Ramos (cell line): ENCODE measurements around the gene RFX1.

Experiments
- in situ Hi-C: fragments of 300-500 bp; cut with MboI; formaldehyde crosslinking; loops from one replicate; pipeline ENCODE4 v1.14.3; 2022; ENCODE audit warnings: low sequenced_read_pairs; ENCODE audit not compliant: unreplicated experiment

Gene RFX1

DNA sequence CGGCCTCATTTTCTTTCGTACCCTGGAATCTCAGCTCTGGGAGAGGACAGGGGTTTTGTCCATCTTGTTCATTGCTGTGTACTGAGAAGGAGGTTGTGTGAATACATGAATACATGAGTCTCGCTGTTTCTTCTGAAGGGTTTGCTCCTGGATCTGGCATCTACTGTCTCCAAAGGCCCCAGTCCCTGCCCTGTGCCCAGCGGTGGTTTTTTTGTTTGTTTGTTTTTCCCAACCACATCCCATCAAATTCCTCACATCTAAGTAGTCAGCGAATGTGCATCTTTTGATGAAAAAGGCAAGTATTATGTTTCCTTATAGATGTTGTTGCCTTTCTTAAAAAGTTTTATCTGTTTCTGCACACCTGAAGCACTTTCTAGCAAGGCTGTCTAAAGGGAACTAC lies 41.3 kb downstream of the RFX1 start:
- in situ Hi-C loops: no loop called here

DNA sequence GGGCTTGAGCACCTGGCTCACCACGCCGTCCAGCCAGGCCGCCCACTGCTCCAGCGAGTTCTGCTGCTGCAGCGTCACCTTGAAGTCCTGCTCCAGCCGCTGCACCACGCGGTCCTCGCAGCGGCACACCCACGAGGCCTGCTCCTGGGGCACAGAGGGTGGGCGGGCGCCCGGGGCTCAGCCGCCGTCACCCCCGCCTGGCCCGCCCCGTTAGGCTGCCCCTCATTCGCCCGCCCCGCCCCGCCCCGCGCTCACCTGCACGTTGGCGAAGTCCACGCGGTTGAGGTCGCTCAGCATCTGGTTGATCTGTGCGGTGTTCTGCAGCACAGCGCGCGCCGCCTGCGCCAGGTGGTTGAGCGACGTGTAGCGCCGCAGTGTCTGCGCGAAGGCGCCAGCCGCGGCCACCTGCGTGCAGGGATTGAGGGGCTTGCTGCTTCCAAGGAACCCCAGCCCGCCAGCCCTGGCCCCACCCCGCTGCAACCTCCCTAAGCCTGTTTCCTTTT lies 42.5 kb downstream of the RFX1 start:
- in situ Hi-C loops: no loop called here

DNA sequence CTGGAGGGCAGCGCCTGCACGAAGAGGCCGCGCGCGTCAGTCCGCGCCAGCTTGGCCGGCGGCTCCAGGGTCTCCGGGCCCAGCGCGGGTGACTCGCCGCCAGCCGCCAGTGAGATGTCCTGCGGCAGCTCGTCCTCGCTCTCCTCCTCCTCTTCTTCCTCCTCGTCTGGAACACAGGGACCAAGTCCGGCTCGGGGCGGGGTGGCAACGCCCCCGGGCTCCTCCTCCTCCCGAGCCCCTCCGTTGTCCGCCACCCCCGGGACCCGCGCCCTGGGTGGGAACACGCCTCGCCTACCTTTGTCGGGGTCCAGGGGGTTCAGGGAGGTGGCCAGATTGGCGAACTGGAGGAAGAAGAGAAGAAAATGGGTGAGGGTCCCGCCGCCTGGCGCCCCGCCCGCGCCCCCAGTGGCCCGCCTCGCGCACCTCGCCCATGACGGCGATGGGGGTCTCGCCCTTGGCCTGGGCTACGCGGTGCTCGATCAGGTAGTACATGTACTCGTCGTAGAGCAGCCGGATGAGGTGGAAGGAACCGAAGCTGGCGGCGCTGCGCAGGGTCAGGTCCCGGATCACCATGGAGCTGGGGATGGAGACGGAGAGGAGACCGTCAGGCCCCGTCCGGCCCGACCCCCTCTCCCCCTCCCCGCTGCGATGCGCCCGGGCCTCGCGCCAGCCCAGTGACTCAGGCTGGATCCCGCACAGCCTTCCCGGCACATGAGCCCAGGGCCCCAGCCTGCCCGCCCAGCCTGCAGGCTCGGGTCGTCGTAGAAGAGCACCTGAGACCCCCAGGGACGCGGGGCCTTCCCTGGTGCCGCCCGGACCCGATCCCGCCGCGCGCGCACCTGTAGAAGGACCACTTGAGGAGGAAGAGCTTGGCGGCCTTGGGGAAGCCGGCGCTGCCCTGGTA lies 43.2 kb downstream of the RFX1 start:
- in situ Hi-C loops: no loop called here

DNA sequence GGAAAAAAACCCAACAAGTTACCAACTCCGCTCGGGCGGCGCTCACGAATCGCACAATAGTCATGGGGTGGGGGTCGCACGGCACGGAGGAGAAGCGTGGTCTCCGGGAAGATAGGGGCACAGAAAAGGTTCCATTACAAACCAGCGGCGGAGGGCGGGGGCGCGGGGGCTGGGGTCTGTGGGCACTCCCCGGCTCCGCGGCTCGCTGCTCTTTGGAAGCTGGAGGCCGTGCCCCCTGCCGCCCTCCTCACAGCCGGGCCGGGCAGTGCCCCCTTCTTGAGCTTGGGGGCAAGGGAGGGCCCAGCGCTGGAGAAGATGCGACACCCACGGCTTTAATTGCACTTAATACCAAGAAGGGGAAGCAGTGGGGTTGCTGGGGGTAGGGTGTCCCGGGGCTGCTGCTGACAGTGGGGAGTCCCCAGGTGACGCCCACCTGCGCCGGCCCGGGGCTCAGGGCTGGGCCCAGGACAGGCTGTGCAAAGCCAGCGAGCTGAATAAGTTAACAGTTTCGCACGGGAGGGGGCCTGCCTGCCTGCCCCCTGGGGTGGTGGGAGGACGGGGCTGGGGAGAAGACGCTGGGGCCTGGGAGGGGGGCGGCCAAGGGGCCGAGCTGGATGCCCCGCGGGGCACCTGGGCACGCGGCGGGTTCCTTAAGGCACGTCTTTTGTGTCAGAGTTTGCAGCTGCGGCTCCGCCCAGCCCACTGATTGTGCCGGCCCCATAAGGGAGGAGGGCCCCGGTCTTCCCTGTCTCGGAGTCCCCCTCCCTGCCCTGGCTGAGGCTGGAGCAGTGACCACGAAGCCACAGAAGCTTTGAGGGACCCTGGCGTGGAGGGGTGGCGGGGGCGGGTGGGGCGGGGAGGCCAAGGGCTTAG lies 44.1 kb downstream of the RFX1 start:
- in situ Hi-C loops: no loop called here

DNA sequence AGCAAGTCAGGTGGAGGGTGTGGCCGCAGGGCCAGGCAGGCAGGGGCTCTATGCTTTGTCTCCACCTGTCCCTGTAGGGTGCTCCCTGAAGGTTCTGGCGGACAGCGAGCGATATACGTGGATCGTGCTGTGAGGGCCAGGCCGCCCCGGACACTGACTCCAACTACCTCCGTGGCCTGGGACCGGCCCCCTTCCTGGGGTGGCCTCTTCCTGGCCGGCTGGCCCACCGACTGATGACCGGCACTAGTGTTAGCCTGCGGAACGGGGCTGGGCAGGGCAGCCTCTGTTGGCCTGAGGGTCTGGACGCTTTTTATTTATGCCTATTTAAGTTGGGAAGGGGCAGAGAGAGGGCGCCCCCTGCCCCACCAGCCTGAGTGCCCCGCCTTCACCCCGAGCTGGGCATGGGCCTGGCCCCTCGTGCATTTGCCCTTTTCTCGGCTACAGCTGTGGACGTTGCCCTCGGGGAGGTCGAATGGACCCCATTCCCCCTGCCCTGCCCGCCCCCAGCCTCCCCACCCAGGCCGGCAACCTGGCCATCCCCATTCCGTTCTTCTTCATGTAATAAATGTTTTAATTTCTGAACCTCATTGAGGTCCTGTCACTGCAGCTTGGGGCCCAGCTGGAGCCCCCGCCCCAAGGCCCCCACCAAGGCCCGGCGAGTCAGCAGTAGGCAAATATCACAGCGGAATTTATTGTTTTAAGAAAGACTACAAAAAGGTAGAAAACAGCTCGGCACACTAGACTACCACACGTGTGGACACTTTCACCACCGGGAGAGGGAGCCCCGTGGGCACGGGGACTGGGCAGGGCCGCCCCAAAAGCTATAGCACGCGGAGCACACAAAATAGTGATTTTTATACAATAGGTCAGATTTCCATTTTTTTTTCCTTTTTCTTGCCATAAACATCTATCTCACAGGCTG lies 45.0 kb downstream of the RFX1 start:
- in situ Hi-C loops: no loop called here

DNA sequence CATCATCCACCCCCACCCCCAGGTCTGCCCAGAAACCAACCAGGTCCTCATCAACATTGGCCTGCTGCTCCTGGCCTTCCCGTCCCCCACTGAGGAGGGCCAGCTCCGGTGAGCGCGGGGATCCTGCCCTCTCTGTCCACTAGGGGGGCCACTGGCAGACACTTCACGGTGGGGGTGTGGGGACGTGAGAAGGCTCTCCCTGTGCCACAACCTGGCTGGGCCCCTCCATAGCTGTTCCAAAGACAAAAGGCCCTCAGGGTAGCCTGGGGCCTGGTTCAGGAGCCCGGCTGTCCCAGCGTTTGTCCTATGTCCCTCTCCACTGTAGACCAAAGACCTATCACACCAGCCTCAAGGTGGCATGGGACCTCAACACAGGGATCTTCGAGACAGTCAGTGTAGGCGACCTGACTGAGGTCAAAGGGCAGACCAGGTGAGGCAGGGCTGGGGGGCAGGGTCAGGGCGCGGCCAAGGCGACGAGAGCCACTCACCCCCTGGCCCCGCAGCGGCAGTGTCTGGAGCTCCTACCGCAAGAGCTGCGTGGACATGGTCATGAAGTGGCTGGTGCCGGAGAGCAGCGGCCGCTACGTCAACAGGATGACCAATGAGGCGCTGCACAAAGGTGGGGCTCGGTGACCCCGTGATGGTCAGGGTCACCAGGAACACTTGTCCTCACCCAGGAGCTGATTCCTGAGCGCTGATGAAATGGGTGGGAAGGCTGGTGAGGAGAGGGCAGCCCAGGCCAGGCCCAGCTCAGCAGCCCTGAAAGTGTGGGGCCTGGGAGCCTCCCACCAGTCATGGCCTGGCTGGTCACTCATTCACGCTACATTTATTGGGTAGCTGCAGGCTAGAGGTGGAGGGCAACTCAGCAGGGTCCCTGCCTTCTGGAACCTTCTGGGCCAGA lies 45.9 kb downstream of the RFX1 start:
- in situ Hi-C loops: no loop called here

DNA sequence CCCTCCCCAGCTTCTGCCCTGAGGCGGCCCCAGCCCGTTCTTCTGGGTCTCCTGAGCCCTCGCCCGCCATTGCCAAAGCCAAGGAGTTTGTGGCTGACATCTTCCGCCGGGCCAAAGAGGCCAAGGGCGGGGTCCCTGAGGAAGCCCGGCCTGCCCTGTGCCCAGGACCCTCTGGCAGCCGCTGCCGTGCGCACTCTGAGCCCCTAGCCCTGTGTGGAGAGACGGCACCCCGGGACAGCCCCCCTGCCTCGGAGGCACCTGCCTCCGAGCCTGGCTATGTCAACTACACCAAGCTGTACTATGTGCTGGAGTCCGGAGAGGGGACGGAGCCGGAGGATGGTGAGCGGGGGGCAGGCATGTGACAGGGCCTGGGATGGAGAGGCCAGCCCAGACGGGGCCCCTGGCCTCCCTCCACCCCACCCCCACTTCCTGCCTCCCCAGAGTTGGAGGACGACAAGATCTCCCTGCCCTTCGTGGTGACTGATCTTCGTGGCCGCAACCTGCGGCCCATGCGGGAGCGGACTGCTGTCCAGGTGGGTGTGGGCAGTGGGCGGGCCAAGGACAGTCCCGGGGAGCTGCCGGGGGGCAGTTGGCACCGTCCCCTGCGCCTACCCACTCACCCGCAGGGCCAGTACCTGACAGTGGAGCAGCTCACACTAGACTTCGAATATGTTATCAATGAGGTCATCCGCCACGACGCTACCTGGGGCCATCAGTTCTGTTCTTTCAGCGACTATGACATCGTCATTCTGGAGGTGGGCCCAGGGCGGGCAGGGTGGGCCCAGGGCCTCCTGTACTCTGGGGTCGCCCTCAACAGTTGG lies 46.8 kb downstream of the RFX1 start:
- in situ Hi-C loops: no loop called here

DNA sequence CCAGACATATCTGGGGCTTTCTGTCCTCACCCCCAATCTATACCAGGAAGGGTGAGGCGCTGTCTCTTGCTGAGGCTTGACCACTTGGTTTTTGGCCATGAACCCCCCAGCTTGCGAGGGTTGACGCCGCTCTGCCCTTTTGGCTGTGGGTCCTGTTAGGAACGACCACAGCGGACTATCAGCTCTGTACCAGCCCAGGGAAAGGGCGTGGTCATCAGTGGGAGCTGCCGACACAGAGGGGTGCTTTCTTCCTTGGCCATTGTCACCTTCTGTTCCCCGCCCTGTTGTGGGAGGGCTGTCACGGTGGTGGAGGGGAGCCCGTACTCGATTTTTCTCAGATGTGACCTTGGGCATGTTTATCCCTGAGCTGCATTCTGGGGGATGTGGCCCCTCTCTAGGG lies 48.1 kb downstream of the RFX1 start:
- in situ Hi-C loops: no loop called here

DNA sequence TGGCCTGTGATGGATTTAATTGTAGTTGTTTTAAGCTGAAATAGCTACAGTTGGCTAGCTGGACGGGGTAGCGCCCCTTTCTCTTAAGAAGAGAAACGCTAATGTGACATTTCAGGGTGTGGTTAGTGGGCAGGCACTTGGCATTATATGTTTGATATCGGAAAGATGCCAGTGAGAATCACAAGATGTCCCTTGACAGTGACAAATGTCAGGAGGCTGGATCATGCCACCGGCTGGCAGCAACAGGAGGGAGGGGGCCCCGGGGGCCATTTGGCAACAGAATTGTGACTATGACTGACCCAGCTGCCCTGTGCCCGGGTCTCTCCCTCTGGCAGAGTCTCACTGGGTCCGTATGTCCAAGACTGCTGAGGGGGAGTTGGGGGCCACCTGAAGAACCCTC lies 49.1 kb downstream of the RFX1 start:
- in situ Hi-C loops: no loop called here

DNA sequence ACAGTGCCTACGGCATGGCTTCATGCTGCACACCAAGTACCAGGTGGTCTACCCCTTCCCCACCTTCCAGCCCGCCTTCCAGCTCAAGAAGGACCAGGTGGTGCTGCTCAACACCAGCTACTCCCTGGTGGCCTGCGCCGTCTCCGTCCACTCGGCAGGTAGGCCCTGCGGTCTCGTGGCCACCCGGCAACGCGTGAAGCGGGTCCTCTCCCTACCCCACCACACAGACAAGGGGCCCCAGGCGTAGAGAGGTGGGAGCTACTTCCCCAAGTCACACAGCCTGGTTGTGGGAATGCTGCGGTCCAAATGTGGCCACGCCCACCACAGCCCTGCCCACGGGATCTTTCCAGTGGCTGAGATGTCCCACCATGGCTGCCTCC lies 49.8 kb downstream of the RFX1 start:
- in situ Hi-C loops: no loop called here

DNA sequence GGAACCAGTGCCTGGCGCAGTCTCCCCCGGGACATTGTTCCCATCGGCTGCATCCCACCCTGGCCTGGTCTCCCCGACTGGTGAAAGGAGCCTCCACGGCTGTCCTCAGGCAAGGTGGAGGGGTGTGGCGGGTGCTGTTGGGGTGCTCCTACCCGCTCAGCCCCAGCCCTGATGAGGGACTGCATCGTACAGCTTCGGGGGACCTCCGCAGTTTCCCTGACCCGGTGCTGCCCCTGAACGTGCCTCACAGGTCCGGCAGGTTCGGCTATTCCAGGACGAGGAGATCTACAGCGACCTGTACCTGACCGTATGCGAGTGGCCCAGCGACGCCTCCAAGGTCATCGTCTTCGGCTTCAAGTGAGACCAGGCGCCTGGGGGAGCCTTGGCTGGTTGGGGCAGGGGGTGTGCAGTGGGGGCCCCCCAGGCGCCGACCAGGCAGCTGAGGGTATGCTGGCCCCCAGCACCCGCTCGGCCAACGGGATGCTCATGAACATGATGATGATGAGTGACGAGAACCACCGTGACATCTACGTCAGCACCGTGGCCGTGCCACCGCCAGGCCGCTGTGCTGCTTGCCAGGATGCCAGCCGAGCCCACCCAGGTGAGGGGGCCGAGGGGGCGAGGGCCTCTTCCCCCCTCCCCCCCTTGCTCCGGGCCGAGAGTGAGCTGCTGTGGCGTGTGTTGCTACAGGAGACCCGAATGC lies 50.3 kb downstream of the RFX1 start:
- in situ Hi-C loops: no loop called here

DNA sequence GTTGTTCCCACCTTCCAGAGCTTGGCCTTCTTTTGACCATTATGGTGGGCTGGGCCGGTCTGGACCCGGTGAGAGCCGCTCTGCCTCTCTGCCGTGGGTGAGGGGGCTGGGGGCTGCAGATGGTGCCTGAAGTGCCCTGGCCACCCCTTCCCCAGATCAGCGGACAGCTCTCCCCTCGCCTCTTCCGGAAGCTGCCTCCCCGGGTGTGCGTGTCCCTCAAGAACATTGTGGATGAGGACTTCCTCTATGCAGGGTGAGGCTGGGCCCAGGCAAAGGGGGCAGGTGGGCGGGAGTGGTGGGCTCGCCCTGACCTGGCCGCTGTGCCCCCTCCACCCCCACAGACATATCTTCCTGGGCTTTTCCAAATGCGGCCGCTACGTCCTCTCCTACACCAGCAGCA lies 51.9 kb downstream of the RFX1 start:
- in situ Hi-C loops: no loop called here

DNA sequence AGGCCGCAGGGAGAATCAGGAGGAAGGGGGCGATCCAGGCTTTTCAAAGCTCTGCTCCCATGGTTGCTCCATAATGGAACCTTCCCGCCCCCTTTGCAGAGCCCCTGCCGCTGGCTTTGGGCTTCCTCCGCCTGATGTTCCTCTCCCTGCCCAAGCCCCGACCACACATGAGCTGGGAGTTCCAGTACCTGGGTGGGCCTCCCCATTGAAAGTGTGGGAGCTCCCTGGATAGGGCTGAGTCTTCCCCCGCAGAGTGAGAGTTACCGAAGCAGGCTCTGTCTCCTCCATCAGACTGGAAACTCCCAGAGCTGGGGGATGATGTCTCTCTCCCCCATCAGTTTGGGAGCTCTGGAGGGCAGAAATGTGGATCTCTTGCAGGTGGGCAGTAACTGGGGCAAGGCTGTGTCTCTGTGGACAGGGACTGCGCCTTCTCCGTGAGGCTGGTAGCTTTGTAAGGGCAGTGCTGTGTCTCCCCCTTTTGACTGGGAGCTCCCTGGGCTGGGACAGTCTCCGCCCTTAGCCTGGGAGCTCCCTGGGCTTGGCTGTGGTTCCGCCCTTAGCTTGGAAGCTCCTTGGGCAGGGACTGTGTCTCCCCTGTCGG lies 53.1 kb downstream of the RFX1 start:
- in situ Hi-C loops: no loop called here

DNA sequence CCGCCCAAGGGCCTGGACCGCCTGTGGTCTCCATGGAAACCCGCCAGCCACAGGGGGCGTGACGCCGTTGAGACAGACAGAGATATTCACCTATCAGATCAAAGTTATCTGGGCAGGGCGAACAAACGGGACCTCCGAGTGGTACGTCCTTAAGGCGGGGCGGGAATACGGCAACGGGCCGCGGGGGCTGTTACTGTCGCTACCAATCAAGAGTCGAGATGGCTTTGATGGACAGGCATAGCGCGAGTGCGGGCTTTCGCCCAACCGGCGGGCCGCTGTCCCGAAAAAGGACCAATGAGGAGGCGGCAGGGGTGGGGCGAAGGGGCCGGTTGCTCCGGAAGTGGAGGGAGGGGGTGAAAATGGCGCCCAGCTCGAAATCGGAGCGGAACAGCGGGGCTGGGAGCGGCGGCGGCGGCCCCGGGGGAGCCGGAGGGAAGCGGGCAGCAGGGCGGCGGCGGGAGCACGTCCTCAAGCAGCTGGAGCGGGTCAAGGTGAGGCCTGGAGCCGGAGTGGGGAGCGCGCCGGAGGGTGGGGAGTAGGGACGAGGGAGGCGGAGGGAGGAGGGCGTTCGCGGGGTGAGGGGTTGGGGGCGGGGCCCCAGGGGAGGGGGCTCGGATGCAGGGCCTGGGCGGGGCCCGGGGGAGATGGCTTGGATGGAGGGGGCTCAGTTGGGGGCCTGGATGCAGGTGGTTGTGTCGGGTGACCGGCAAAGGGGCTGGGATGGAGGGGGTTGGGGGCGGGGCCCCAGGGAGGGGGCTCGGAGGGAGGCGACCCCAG lies 53.8 kb downstream of the RFX1 start, which contains the start of gene DCAF15:
DCAF15 (plus strand) TSS at position 356 of the 777 bp plus-strand sequence; CDS start at position 360, 4 bp downstream.
- in situ Hi-C loops: no loop called here

DNA sequence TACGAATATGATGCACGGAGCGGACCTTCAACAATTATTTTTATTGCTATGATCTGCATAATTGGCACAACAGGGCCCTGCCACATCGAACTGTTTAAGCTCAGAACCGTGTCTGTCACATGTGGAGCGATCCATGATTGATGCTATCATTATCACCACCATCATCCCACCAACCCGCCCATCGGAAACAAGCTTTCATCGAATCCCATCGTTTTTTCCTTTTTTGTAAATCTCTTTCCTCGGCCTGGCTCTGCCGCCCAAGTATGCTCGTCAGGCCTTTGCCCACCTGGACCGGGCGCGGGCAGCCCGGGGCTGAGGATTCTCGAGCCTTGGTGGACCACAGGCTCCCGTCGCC lies 54.3 kb downstream of the RFX1 start:
- in situ Hi-C loops: no loop called here

DNA sequence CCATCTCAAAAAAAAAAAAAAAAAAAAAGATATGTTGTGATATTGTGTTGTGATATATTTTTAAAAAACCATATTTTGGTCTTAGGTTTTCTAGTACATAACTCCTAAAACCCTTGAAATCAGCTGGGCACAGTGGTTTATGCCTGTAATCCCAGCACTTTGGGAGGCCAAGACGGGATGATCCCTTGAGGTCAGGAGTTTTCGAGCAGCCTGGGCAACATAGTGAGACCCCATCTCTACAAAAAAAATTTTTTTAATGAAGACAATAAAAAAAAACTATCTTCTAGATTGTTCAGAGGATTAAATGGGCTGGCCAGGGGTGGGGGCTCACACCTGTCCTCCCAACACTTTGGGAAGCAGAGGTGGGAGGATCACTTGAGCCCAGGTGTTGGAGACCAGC lies 55.1 kb downstream of the RFX1 start:
- in situ Hi-C loops: no loop called here

DNA sequence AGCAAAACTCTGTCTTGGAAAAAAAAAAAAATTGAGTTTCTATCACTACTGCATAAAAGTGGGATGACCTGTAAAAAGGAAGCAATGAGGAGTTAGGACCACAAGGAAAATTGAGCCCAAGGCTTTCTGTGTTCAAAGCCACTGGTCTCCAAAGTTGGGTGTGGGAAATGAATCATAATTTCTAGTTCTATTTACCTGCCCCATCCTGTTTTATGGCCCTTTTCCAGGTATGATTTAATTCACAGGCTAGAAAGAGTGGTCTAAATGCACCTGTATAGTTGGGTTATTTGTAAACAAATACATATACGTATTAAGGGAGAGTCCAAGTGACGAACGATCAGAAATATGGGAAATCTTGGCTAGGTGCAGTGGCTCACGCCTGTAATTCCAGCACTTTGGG lies 59.7 kb downstream of the RFX1 start:
- in situ Hi-C loops: no loop called here
